22Rv1 (cell line): Measurements from ENCODE around the gene THAP4.

Experiments used
- CTCF ChIP-seq: fragments of 450-650 bp; IDR thresholded peaks from 2 replicates; pipeline ENCODE4 v1.5.1; 2017; ENCODE audit warnings: mild to moderate bottlenecking
- ZFX ChIP-seq: fragments of 450-650 bp; IDR thresholded peaks from 2 replicates; pipeline ENCODE4 v1.6.1; 2017; ENCODE audit warnings: antibody characterized with exemption, borderline replicate concordance

GRCh38 chr2:241545106-241545505, 91.9 kb downstream of the THAP4 start:
- TF ChIP-seq CTCF, result no peak
- no peak for TF ChIP-seq ZFX
